Measurements from ENCODE around the gene VPS51.

Gene VPS51

GRCh38 chr11:65095974-65096806, at the start of gene VPS51:
TSS of gene VPS51 (plus strand) at chr11:65096214. CDS start at chr11:65096251, 37 bp downstream.
- DNase-seq: peak; percentile 93

- DNase-seq: no peak
Observed at GRCh38 chr11:65047581-65048422, 48.2 kb upstream of the VPS51 start.

GRCh38 chr11:65051398-65051858, 44.6 kb upstream of the VPS51 start:
- no peak for DNase-seq

- no peak for DNase-seq
Observed at GRCh38 chr11:65053827-65054508, 42.0 kb upstream of the VPS51 start.

GRCh38 chr11:65055538-65055937, 40.5 kb upstream of the VPS51 start:
- no peak for DNase-seq

- DNase-seq: no peak
Observed at GRCh38 chr11:65056999-65057398, 39.0 kb upstream of the VPS51 start.

GRCh38 chr11:65057526-65057925, 38.5 kb upstream of the VPS51 start:
- no peak for DNase-seq

- DNase-seq: peak; percentile 24
Observed at GRCh38 chr11:65058012-65058411, 38.0 kb upstream of the VPS51 start.

- DNase-seq: no peak
Observed at GRCh38 chr11:65058419-65059054, 37.5 kb upstream of the VPS51 start, which contains the start of gene NAALADL1. TSS of gene NAALADL1 (minus strand) at chr11:65058553. CDS start at chr11:65058521, 32 bp downstream.

- no peak for DNase-seq
Observed at GRCh38 chr11:65059523-65059922, 36.5 kb upstream of the VPS51 start.

GRCh38 chr11:65059959-65060824, 35.8 kb upstream of the VPS51 start:
- DNase-seq: no peak

GRCh38 chr11:65060913-65061408, 35.1 kb upstream of the VPS51 start:
- no peak for DNase-seq

- no peak for DNase-seq
Observed at GRCh38 chr11:65063532-65063931, 32.5 kb upstream of the VPS51 start.

GRCh38 chr11:65064847-65065240, 31.2 kb upstream of the VPS51 start:
- DNase-seq: no peak

GRCh38 chr11:65065851-65066250, 30.2 kb upstream of the VPS51 start:
- no peak for DNase-seq

GRCh38 chr11:65066315-65066714, 29.7 kb upstream of the VPS51 start:
- DNase-seq: no peak

GRCh38 chr11:65066805-65067291, 29.2 kb upstream of the VPS51 start:
- peak; percentile 97 for DNase-seq

GRCh38 chr11:65067446-65067845, 28.6 kb upstream of the VPS51 start:
- DNase-seq: no peak

- no peak for DNase-seq
Observed at GRCh38 chr11:65069217-65069616, 26.8 kb upstream of the VPS51 start.

- DNase-seq: no peak
Observed at GRCh38 chr11:65071907-65072630, 23.9 kb upstream of the VPS51 start.

GRCh38 chr11:65072631-65072966, 23.4 kb upstream of the VPS51 start:
- no peak for DNase-seq

All from NCI-H2171 treated with DMSO at 0.1 percent for 48 hours (cell line).